D721Med (cell line): ENCODE results near the gene PLVAP.
A peak's percentile ranks its signal among the peaks of the same experiment; 100 is the strongest.

Experiments
- DNase-seq: peaks from one replicate; pipeline ENCODE4 v3.0.0; 2011; ENCODE audit warnings: low spot score; ENCODE audit not compliant: insufficient read length
- FAIRE-seq: peaks from 2 replicates; lab custom pipeline; 2011; peaks lifted over from hg19 to GRCh38; lab: Jason Lieb, UNC
- CTCF ChIP-seq: IDR thresholded peaks from 2 replicates; pipeline ENCODE4 v1.5.1; 2012; ENCODE audit warnings: mild to moderate bottlenecking, control low read depth; ENCODE audit not compliant: insufficient read depth; ENCODE audit errors: missing control alignments

Gene PLVAP

DNA sequence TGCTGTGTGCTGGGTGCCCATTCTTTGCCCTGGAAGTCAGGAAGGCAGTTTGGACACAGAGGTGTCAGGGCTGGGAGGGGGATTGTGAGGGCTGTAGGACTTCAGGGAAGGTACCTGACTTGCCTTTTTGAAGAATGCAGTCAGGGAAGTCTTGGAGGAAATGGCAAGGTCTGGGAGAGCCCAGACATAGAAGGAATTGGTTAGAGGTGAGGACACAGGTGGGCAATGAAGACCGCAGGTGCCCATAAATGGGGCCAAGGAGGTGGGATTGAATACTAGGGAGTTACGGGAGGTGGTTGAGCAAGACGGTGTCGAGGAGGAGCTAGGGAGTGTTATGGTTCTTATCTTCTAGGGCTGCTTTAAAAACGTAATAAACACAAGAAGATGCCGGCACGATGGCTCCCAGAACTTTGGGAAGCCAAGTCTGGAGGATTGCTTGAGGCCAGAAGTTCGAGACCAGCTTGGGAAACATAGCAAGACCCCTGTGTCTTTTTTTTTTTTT is 69.2 kb downstream of the PLVAP start:
- DNase-seq (no peak), FAIRE-seq (no peak)
- no peak for TF ChIP-seq CTCF

DNA sequence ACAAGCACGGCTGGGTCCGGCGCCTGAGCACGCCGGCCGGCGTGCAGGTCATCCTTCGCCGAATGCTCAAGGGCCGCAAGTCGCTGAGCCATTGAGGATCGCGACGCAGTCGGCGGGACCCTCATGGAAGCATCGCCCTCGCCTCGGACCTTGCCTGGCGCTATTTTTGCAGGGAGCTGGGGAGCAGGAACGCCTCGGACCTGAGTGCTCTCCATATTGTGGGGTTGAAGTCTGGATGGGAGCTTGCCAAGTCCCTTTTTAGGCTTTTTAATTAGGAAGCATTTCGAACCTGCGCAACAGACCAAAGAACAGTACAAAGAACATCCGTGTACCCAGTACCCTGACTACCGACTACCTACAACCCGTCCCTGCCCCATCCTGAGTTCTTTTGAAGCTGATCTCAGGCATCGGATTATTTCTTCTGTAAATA is 70.8 kb downstream of the PLVAP start:
- TF ChIP-seq CTCF, result no peak
- DNase-seq (no peak), FAIRE-seq (no peak)

GRCh38 chr19:17305517-17306284 is 71.4 kb downstream of the PLVAP start, which contains the start of gene MRPL34:
Gene MRPL34 (plus strand): TSS chr19:17305872. CDS start chr19:17305893, 21 bp downstream.
- peak; percentile 59 for TF ChIP-seq CTCF
- FAIRE-seq (no peak), DNase-seq (peak; percentile 77)

GRCh38 chr19:17305216-17305516 is 72.0 kb downstream of the PLVAP start:
- DNase-seq, result no peak
- no peak for FAIRE-seq
- no peak for TF ChIP-seq CTCF

- DNase-seq (no peak), FAIRE-seq (no peak)
- TF ChIP-seq CTCF, result no peak
Measured at GRCh38 chr19:17304386-17305215, 72.5 kb downstream of the PLVAP start.

- DNase-seq (no peak), FAIRE-seq (no peak)
- TF ChIP-seq CTCF, result no peak
Measured at GRCh38 chr19:17303940-17304267, 73.2 kb downstream of the PLVAP start.
